ENCODE data around the gene PREB.

DNA sequence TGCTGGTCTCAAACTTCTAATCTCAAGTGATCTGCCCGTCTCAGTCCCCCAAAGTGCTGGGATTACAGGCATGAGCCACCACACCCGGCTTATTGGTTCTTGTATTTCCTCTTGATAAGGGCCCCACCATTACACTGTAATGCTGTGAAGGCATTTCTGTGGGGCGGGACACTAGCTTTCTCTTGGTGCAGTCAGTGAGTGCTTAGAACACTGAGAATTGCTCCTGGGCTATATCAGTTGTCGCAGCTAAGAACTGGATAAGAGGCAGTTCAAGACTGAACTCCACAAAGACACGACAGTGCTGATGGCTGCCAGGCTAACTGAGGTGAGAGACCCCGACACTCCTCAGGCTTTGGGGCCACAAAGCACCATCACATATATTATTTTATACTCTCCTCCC, 45.8 kb downstream of the PREB start:
- no peak for TF ChIP-seq CTCF (IDR thresholded peaks at IDR 0.05)
- TF ChIP-seq POLR2A (IDR thresholded peaks at IDR 0.05; ENCODE audit: low read depth), result no peak

Data from esophagus muscularis mucosa (tissue), 3 donors.